WTC11 (cell line): ENCODE measurements around the gene MTFR2. TPM values are rescaled to one million over a fixed set of nuclear protein-coding genes. Genes with fewer than 3 reads are reported as not detected.

Experiments used
- ATAC-seq: fragments of 200-7000 bp; cut with Tn5 transposase; 2 replicates; pipeline ENCODE4 v1.10.0; 2021; ENCODE audit warnings: mild to moderate bottlenecking, moderate library complexity
- CTCF ChIA-PET: fragments of 300-600 bp; sonication (Branson Sonifier 250); formaldehyde crosslinking; loops from one replicate; lab custom pipeline; 2021; ENCODE audit warnings: antibody characterized with exemption; lab: Charles Lee
- POLR2A ChIA-PET: fragments of 350-600 bp; sonication (Branson Sonifier 250); formaldehyde crosslinking; loops from one replicate; lab custom pipeline; 2021; ENCODE audit warnings: antibody characterized with exemption; lab: Charles Lee
- DNase-seq: peaks from one replicate; pipeline ENCODE4 v3.0.0; 2021; ENCODE audit warnings: low spot score
- H3K27ac Mint-ChIP-seq: 2 replicates; pipeline ENCODE4 v1.8.0; 2021; ENCODE audit warnings: mixed read lengths
- H3K27me3 Mint-ChIP-seq: 2 replicates; pipeline ENCODE4 v1.8.0; 2021; ENCODE audit warnings: low read depth, mild to moderate bottlenecking, moderate library complexity, mixed read lengths
- H3K36me3 Mint-ChIP-seq: 2 replicates; pipeline ENCODE4 v1.8.0; 2021; ENCODE audit warnings: mixed read lengths
- H3K4me1 Mint-ChIP-seq: 2 replicates; pipeline ENCODE4 v1.8.0; 2022; ENCODE audit warnings: mixed read lengths
- H3K4me3 Mint-ChIP-seq: 2 replicates; pipeline ENCODE4 v1.8.0; 2021; ENCODE audit warnings: mild to moderate bottlenecking, moderate library complexity, mixed read lengths
- H3K9me3 Mint-ChIP-seq: 2 replicates; pipeline ENCODE4 v1.8.0; 2021; ENCODE audit warnings: mixed read lengths
- CBFB ChIP-seq: sonication (generic); formaldehyde crosslinking; IDR thresholded peaks from 2 replicates; pipeline ENCODE4 v1.8.1; 2022; ENCODE audit warnings: mild to moderate bottlenecking, low read depth, missing genetic modification reagents
- CREM ChIP-seq: sonication (generic); formaldehyde crosslinking; IDR thresholded peaks from 2 replicates; pipeline ENCODE4 v1.8.1; 2022; ENCODE audit warnings: mild to moderate bottlenecking, missing genetic modification reagents, moderate library complexity
- GTF2I ChIP-seq: fragments of 250-450 bp; sonication (Bioruptor Pico); conservative IDR thresholded peaks from 2 replicates; pipeline ENCODE4 v1.4.0; 2021; ENCODE audit warnings: mild to moderate bottlenecking
- JAZF1 ChIP-seq: fragments of 250-450 bp; sonication (Bioruptor Pico); IDR thresholded peaks from 2 replicates; pipeline ENCODE4 v1.9.0; 2021; ENCODE audit warnings: moderate library complexity, mild to moderate bottlenecking, inconsistent platforms
- KAT7 ChIP-seq: sonication (generic); formaldehyde crosslinking; IDR thresholded peaks from 2 replicates; pipeline ENCODE4 v1.8.1; 2023; ENCODE audit warnings: missing genetic modification reagents, mild to moderate bottlenecking, borderline replicate concordance
- NFATC4 ChIP-seq: fragments of 250-450 bp; sonication (Bioruptor Pico); IDR thresholded peaks from 2 replicates; pipeline ENCODE4 v1.9.0; 2021; ENCODE audit warnings: mild to moderate bottlenecking
- NR2C2 ChIP-seq: sonication (generic); formaldehyde crosslinking; IDR thresholded peaks from 2 replicates; pipeline ENCODE4 v1.8.0; 2022; ENCODE audit warnings: mild to moderate bottlenecking, missing genetic modification reagents
- OVOL2 ChIP-seq: fragments of 250-450 bp; sonication (Bioruptor Pico); IDR thresholded peaks from 2 replicates; pipeline ENCODE4 v1.9.0; 2021; ENCODE audit warnings: mild to moderate bottlenecking, borderline replicate concordance
- ZBTB21 ChIP-seq: sonication (generic); formaldehyde crosslinking; IDR thresholded peaks from 2 replicates; pipeline ENCODE4 v1.8.1; 2023; ENCODE audit warnings: mild to moderate bottlenecking, missing genetic modification reagents, borderline replicate concordance
- ZNF263 ChIP-seq: sonication (generic); formaldehyde crosslinking; IDR thresholded peaks from 2 replicates; pipeline ENCODE4 v1.8.1; 2022; ENCODE audit warnings: low read depth, mild to moderate bottlenecking, moderate library complexity, missing genetic modification reagents
- ZNF671 ChIP-seq: fragments of 250-450 bp; sonication (Bioruptor Pico); IDR thresholded peaks from 2 replicates; pipeline ENCODE4 v1.8.0; 2021; ENCODE audit warnings: mild to moderate bottlenecking
- total RNA-seq: library from RNA; stranded (reverse); gene quantifications from 3 replicates; pipeline ENCODE4 v1.2.3, GENCODE V29; 2021
- TF ChIP-seq, protein P1 (sequence below): fragments of 250-450 bp; sonication (Bioruptor Pico); IDR thresholded peaks from 2 replicates; pipeline ENCODE4 v2.1.2; 2022; ENCODE audit warnings: mild to moderate bottlenecking, moderate library complexity
- TF ChIP-seq, protein P2 (sequence below): sonication (generic); formaldehyde crosslinking; IDR thresholded peaks from 2 replicates; pipeline ENCODE4 v1.8.1; 2022; ENCODE audit warnings: missing genetic modification reagents, borderline replicate concordance
- TF ChIP-seq, protein P3 (sequence below): fragments of 250-450 bp; sonication (Bioruptor Pico); IDR thresholded peaks from 2 replicates; pipeline ENCODE4 v1.8.0; 2021; ENCODE audit warnings: mild to moderate bottlenecking
- TF ChIP-seq, protein P4 (sequence below): sonication (generic); formaldehyde crosslinking; IDR thresholded peaks from 2 replicates; pipeline ENCODE4 v1.8.0; 2022; ENCODE audit warnings: mild to moderate bottlenecking, missing genetic modification reagents
- TF ChIP-seq, protein P5 (sequence below): sonication (generic); formaldehyde crosslinking; conservative IDR thresholded peaks from 2 replicates; pipeline ENCODE4 v1.8.1; 2023; ENCODE audit warnings: mild to moderate bottlenecking, low read depth, missing genetic modification reagents, moderate library complexity
- TF ChIP-seq, protein P6 (sequence below): sonication (generic); formaldehyde crosslinking; IDR thresholded peaks from 2 replicates; pipeline ENCODE4 v1.8.0; 2023; ENCODE audit warnings: missing genetic modification reagents, mild to moderate bottlenecking, borderline replicate concordance
- TF ChIP-seq, protein P7 (sequence below): fragments of 200-600 bp; IDR thresholded peaks from 2 replicates; pipeline ENCODE4 v1.8.0; 2022; ENCODE audit warnings: antibody characterized with exemption
- TF ChIP-seq, protein P8 (sequence below): sonication (generic); formaldehyde crosslinking; IDR thresholded peaks from 2 replicates; pipeline ENCODE4 v1.8.1; 2023; ENCODE audit warnings: mild to moderate bottlenecking, missing genetic modification reagents

Gene MTFR2
- total RNA-seq, 1 experiment from 2014 or later: 8.5 TPM

DNA sequence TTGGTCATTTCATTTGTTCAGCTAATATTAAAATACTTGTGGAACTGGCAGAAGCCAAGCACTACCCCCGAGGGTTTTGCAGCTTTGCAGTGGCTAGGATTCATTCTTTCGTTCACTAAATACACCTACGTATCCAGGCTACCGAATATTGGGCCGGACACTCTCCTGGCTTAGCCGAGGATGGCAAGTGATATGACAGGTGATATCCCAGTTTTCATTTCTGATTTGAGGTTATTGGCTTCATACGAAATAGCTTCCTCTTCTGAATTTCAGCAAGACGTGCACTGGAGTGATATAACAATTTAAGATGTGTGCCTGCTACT is 536 bp upstream of the MTFR2 start:
- Mint-ChIP-seq H3K9me3 (no peaks in the 10 kb centered on the region), H3K27ac (no peak overlapping the region; the same call in 1 of the 2 replicates), H3K4me3 (peak overlapping the region; percentile 97), H3K4me1 (peaks cover 17% of the 10 kb centered on the region), H3K27me3 (no peaks in the 10 kb centered on the region), H3K36me3 (no peaks in the 10 kb centered on the region)
- ChIA-PET POLR2A (interaction anchor here (1.2 to 1.5 kb wide), 2 partner anchors 39 to 299 kb away, joined by 9 to 13 read pairs; partner anchors contain the start of genes BCLAF1 and MAP7), CTCF (interaction anchor here (0.7 to 2.6 kb wide), 5 partner anchors 9 to 300 kb away, joined by 3 to 13 read pairs (median 3); partner anchors contain the start of genes BCLAF1 and MAP7)
- ATAC-seq (peak; percentile 1; the same call in 1 of the 2 replicates), DNase-seq (no peak)
- no peak for TF ChIP-seq GTF2I
- TF ChIP-seq, protein P1, sequence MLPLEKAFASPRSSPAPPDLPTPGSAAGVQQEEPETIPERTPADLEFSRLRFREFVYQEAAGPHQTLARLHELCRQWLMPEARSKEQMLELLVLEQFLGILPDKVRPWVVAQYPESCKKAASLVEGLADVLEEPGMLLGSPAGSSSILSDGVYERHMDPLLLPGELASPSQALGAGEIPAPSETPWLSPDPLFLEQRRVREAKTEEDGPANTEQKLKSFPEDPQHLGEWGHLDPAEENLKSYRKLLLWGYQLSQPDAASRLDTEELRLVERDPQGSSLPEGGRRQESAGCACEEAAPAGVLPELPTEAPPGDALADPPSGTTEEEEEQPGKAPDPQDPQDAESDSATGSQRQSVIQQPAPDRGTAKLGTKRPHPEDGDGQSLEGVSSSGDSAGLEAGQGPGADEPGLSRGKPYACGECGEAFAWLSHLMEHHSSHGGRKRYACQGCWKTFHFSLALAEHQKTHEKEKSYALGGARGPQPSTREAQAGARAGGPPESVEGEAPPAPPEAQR: no peak
- TF ChIP-seq, protein P2, sequence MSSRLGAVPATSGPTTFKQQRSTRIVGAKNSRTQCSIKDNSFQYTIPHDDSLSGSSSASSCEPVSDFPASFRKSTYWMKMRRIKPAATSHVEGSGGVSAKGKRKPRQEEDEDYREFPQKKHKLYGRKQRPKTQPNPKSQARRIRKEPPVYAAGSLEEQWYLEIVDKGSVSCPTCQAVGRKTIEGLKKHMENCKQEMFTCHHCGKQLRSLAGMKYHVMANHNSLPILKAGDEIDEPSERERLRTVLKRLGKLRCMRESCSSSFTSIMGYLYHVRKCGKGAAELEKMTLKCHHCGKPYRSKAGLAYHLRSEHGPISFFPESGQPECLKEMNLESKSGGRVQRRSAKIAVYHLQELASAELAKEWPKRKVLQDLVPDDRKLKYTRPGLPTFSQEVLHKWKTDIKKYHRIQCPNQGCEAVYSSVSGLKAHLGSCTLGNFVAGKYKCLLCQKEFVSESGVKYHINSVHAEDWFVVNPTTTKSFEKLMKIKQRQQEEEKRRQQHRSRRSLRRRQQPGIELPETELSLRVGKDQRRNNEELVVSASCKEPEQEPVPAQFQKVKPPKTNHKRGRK (CRISPR knock-in tag): no peak
- TF ChIP-seq, protein P3, sequence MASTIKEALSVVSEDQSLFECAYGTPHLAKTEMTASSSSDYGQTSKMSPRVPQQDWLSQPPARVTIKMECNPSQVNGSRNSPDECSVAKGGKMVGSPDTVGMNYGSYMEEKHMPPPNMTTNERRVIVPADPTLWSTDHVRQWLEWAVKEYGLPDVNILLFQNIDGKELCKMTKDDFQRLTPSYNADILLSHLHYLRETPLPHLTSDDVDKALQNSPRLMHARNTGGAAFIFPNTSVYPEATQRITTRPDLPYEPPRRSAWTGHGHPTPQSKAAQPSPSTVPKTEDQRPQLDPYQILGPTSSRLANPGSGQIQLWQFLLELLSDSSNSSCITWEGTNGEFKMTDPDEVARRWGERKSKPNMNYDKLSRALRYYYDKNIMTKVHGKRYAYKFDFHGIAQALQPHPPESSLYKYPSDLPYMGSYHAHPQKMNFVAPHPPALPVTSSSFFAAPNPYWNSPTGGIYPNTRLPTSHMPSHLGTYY (CRISPR knock-in tag): no peak
- TF ChIP-seq NFATC4 (CRISPR knock-in tag): no peak
- TF ChIP-seq, protein P4, sequence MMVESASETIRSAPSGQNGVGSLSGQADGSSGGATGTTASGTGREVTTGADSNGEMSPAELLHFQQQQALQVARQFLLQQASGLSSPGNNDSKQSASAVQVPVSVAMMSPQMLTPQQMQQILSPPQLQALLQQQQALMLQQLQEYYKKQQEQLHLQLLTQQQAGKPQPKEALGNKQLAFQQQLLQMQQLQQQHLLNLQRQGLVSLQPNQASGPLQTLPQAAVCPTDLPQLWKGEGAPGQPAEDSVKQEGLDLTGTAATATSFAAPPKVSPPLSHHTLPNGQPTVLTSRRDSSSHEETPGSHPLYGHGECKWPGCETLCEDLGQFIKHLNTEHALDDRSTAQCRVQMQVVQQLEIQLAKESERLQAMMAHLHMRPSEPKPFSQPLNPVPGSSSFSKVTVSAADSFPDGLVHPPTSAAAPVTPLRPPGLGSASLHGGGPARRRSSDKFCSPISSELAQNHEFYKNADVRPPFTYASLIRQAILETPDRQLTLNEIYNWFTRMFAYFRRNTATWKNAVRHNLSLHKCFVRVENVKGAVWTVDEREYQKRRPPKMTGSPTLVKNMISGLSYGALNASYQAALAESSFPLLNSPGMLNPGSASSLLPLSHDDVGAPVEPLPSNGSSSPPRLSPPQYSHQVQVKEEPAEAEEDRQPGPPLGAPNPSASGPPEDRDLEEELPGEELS (CRISPR knock-in tag): no peak
- no peak for TF ChIP-seq NR2C2
- TF ChIP-seq, protein P5, sequence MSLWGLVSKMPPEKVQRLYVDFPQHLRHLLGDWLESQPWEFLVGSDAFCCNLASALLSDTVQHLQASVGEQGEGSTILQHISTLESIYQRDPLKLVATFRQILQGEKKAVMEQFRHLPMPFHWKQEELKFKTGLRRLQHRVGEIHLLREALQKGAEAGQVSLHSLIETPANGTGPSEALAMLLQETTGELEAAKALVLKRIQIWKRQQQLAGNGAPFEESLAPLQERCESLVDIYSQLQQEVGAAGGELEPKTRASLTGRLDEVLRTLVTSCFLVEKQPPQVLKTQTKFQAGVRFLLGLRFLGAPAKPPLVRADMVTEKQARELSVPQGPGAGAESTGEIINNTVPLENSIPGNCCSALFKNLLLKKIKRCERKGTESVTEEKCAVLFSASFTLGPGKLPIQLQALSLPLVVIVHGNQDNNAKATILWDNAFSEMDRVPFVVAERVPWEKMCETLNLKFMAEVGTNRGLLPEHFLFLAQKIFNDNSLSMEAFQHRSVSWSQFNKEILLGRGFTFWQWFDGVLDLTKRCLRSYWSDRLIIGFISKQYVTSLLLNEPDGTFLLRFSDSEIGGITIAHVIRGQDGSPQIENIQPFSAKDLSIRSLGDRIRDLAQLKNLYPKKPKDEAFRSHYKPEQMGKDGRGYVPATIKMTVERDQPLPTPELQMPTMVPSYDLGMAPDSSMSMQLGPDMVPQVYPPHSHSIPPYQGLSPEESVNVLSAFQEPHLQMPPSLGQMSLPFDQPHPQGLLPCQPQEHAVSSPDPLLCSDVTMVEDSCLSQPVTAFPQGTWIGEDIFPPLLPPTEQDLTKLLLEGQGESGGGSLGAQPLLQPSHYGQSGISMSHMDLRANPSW: no peak
- TF ChIP-seq, protein P6, sequence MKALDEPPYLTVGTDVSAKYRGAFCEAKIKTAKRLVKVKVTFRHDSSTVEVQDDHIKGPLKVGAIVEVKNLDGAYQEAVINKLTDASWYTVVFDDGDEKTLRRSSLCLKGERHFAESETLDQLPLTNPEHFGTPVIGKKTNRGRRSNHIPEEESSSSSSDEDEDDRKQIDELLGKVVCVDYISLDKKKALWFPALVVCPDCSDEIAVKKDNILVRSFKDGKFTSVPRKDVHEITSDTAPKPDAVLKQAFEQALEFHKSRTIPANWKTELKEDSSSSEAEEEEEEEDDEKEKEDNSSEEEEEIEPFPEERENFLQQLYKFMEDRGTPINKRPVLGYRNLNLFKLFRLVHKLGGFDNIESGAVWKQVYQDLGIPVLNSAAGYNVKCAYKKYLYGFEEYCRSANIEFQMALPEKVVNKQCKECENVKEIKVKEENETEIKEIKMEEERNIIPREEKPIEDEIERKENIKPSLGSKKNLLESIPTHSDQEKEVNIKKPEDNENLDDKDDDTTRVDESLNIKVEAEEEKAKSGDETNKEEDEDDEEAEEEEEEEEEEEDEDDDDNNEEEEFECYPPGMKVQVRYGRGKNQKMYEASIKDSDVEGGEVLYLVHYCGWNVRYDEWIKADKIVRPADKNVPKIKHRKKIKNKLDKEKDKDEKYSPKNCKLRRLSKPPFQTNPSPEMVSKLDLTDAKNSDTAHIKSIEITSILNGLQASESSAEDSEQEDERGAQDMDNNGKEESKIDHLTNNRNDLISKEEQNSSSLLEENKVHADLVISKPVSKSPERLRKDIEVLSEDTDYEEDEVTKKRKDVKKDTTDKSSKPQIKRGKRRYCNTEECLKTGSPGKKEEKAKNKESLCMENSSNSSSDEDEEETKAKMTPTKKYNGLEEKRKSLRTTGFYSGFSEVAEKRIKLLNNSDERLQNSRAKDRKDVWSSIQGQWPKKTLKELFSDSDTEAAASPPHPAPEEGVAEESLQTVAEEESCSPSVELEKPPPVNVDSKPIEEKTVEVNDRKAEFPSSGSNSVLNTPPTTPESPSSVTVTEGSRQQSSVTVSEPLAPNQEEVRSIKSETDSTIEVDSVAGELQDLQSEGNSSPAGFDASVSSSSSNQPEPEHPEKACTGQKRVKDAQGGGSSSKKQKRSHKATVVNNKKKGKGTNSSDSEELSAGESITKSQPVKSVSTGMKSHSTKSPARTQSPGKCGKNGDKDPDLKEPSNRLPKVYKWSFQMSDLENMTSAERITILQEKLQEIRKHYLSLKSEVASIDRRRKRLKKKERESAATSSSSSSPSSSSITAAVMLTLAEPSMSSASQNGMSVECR (CRISPR knock-in tag): no peak
- TF ChIP-seq CBFB (CRISPR knock-in tag): no peak
- no peak for TF ChIP-seq ZNF671 (CRISPR knock-in tag)
- TF ChIP-seq ZBTB21 (CRISPR knock-in tag): no peak
- TF ChIP-seq, protein P7, sequence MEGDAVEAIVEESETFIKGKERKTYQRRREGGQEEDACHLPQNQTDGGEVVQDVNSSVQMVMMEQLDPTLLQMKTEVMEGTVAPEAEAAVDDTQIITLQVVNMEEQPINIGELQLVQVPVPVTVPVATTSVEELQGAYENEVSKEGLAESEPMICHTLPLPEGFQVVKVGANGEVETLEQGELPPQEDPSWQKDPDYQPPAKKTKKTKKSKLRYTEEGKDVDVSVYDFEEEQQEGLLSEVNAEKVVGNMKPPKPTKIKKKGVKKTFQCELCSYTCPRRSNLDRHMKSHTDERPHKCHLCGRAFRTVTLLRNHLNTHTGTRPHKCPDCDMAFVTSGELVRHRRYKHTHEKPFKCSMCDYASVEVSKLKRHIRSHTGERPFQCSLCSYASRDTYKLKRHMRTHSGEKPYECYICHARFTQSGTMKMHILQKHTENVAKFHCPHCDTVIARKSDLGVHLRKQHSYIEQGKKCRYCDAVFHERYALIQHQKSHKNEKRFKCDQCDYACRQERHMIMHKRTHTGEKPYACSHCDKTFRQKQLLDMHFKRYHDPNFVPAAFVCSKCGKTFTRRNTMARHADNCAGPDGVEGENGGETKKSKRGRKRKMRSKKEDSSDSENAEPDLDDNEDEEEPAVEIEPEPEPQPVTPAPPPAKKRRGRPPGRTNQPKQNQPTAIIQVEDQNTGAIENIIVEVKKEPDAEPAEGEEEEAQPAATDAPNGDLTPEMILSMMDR: no peak
- TF ChIP-seq, protein P8, sequence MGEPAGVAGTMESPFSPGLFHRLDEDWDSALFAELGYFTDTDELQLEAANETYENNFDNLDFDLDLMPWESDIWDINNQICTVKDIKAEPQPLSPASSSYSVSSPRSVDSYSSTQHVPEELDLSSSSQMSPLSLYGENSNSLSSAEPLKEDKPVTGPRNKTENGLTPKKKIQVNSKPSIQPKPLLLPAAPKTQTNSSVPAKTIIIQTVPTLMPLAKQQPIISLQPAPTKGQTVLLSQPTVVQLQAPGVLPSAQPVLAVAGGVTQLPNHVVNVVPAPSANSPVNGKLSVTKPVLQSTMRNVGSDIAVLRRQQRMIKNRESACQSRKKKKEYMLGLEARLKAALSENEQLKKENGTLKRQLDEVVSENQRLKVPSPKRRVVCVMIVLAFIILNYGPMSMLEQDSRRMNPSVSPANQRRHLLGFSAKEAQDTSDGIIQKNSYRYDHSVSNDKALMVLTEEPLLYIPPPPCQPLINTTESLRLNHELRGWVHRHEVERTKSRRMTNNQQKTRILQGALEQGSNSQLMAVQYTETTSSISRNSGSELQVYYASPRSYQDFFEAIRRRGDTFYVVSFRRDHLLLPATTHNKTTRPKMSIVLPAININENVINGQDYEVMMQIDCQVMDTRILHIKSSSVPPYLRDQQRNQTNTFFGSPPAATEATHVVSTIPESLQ (CRISPR knock-in tag): no peak
- no peak for TF ChIP-seq KAT7 (CRISPR knock-in tag)
- no peak for TF ChIP-seq ZNF263 (CRISPR knock-in tag)
- no peak; the same call in 1 of the 2 replicates for TF ChIP-seq CREM
- TF ChIP-seq JAZF1 (CRISPR knock-in tag): no peak
- no peak for TF ChIP-seq OVOL2
